Central memory CD8-positive, alpha-beta T cell (primary cell): Measurements from ENCODE around the gene ANO6.

ENCODE experiments used
- ATAC-seq: fragments of 150-1000 bp; cut with Tn5 transposase; replicated peaks from 2 replicates; pipeline ENCODE4 v1.10.0; 2022; ENCODE audit warnings: mild to moderate bottlenecking, moderate FRiP score, moderate number of reproducible peaks; ENCODE audit not compliant: poor library complexity, severe bottlenecking; ENCODE audit errors: extremely low read depth
- DNase-seq, 2 donors: peaks; one replicate each; pipeline ENCODE4 v3.0.0; 2021; ENCODE audit warnings: low spot score in 2 of 2
- H3K27ac Mint-ChIP-seq: one replicate; pipeline ENCODE4 v1.8.0; 2022; ENCODE audit warnings: low read depth, mild to moderate bottlenecking, moderate library complexity, mixed read lengths
- H3K27me3 Mint-ChIP-seq: one replicate; pipeline ENCODE4 v1.8.0; 2022; ENCODE audit warnings: mixed read lengths
- H3K36me3 Mint-ChIP-seq: one replicate; pipeline ENCODE4 v1.8.0; 2022; ENCODE audit warnings: mild to moderate bottlenecking, moderate library complexity, mixed read lengths; ENCODE audit not compliant: insufficient read depth
- H3K4me1 Mint-ChIP-seq: one replicate; pipeline ENCODE4 v1.8.0; 2022; ENCODE audit warnings: mixed read lengths
- H3K4me3 Mint-ChIP-seq: one replicate; pipeline ENCODE4 v1.8.0; 2022; ENCODE audit warnings: mild to moderate bottlenecking, moderate library complexity, mixed read lengths
- H3K9me3 Mint-ChIP-seq: one replicate; pipeline ENCODE4 v1.8.0; 2022; ENCODE audit warnings: mixed read lengths

The ANO6 gene

GRCh38 chr12:45191239-45191638 lies 24.7 kb upstream of the ANO6 start:
- Mint-ChIP-seq H3K27me3 (no peaks in the 10 kb centered on the region), H3K9me3 (no peaks in the 10 kb centered on the region), H3K4me3 (no peak overlapping the region), H3K4me1 (no peaks in the 10 kb centered on the region), H3K27ac (no peak overlapping the region), H3K36me3 (no peaks in the 10 kb centered on the region)
- DNase-seq = no peak
- no peak for ATAC-seq

- no peaks in the 10 kb centered on the region for H3K36me3 Mint-ChIP-seq
- no peaks in the 10 kb centered on the region for H3K27me3 Mint-ChIP-seq
- DNase-seq (no peak), ATAC-seq (no peak)
- H3K9me3 Mint-ChIP-seq = no peaks in the 10 kb centered on the region
- no peaks in the 10 kb centered on the region for H3K4me1 Mint-ChIP-seq
- H3K27ac Mint-ChIP-seq = no peak overlapping the region
- no peak overlapping the region for H3K4me3 Mint-ChIP-seq
Measured at GRCh38 chr12:45192707-45193106, 23.2 kb upstream of the ANO6 start.

- H3K27ac Mint-ChIP-seq = no peak overlapping the region
- H3K27me3 Mint-ChIP-seq = no peaks in the 10 kb centered on the region
- peaks cover 13% of the 10 kb centered on the region for H3K4me1 Mint-ChIP-seq
- ATAC-seq = no peak
- no peaks in the 10 kb centered on the region for H3K36me3 Mint-ChIP-seq
- DNase-seq = no peak
- H3K9me3 Mint-ChIP-seq = no peaks in the 10 kb centered on the region
- H3K4me3 Mint-ChIP-seq = no peak overlapping the region
Measured at GRCh38 chr12:45200491-45201043, 15.3 kb upstream of the ANO6 start.

- Mint-ChIP-seq H3K9me3 (no peaks in the 10 kb centered on the region), H3K4me3 (no peak overlapping the region), H3K27me3 (no peaks in the 10 kb centered on the region), H3K27ac (no peak overlapping the region), H3K4me1 (peaks cover 13% of the 10 kb centered on the region), H3K36me3 (no peaks in the 10 kb centered on the region)
- DNase-seq (no peak), ATAC-seq (no peak)
Measured at GRCh38 chr12:45203767-45204166, 12.1 kb upstream of the ANO6 start.

- H3K27me3 Mint-ChIP-seq = no peaks in the 10 kb centered on the region
- H3K27ac Mint-ChIP-seq = no peak overlapping the region
- H3K4me3 Mint-ChIP-seq = no peak overlapping the region
- H3K9me3 Mint-ChIP-seq = no peaks in the 10 kb centered on the region
- H3K4me1 Mint-ChIP-seq = peaks cover 13% of the 10 kb centered on the region
- DNase-seq (no peak), ATAC-seq (no peak)
- no peaks in the 10 kb centered on the region for H3K36me3 Mint-ChIP-seq
Measured at GRCh38 chr12:45204757-45205156, 11.1 kb upstream of the ANO6 start.

- Mint-ChIP-seq H3K4me1 (peaks cover 9% of the 10 kb centered on the region), H3K36me3 (no peaks in the 10 kb centered on the region), H3K9me3 (no peaks in the 10 kb centered on the region), H3K27me3 (no peaks in the 10 kb centered on the region), H3K4me3 (no peak overlapping the region), H3K27ac (no peak overlapping the region)
- no peak for DNase-seq
- ATAC-seq = no peak
Measured at GRCh38 chr12:45205165-45205825, 10.6 kb upstream of the ANO6 start.

- no peak for ATAC-seq
- H3K9me3 Mint-ChIP-seq = no peaks in the 10 kb centered on the region
- H3K36me3 Mint-ChIP-seq = no peaks in the 10 kb centered on the region
- H3K27me3 Mint-ChIP-seq = no peaks in the 10 kb centered on the region
- no peak overlapping the region for H3K4me3 Mint-ChIP-seq
- no peak for DNase-seq
- H3K27ac Mint-ChIP-seq = no peak overlapping the region
- H3K4me1 Mint-ChIP-seq = peaks cover under 1% of the 10 kb centered on the region
Measured at GRCh38 chr12:45208604-45209487, 7.0 kb upstream of the ANO6 start.

- peaks cover 10% of the 10 kb centered on the region for H3K4me1 Mint-ChIP-seq
- no peak overlapping the region for H3K4me3 Mint-ChIP-seq
- ATAC-seq = no peak
- no peaks in the 10 kb centered on the region for H3K36me3 Mint-ChIP-seq
- no peaks in the 10 kb centered on the region for H3K9me3 Mint-ChIP-seq
- no peak for DNase-seq
- no peak overlapping the region for H3K27ac Mint-ChIP-seq
- no peaks in the 10 kb centered on the region for H3K27me3 Mint-ChIP-seq
Measured at GRCh38 chr12:45209784-45210183, 6.1 kb upstream of the ANO6 start.

GRCh38 chr12:45212064-45212463 lies 3.8 kb upstream of the ANO6 start:
- no peak overlapping the region for H3K4me3 Mint-ChIP-seq
- H3K27ac Mint-ChIP-seq = no peak overlapping the region
- no peak for DNase-seq
- H3K27me3 Mint-ChIP-seq = no peaks in the 10 kb centered on the region
- no peaks in the 10 kb centered on the region for H3K9me3 Mint-ChIP-seq
- peaks cover 1% of the 10 kb centered on the region for H3K36me3 Mint-ChIP-seq
- ATAC-seq = no peak
- H3K4me1 Mint-ChIP-seq = peaks cover 29% of the 10 kb centered on the region

GRCh38 chr12:45213107-45213506 lies 2.8 kb upstream of the ANO6 start:
- no peak for DNase-seq
- Mint-ChIP-seq H3K4me1 (peaks cover 36% of the 10 kb centered on the region), H3K4me3 (no peak overlapping the region), H3K27ac (no peak overlapping the region), H3K9me3 (no peaks in the 10 kb centered on the region), H3K36me3 (peaks cover 1% of the 10 kb centered on the region), H3K27me3 (no peaks in the 10 kb centered on the region)
- no peak for ATAC-seq

GRCh38 chr12:45214071-45214470 lies 1.8 kb upstream of the ANO6 start:
- Mint-ChIP-seq H3K4me1 (peaks cover 40% of the 10 kb centered on the region), H3K9me3 (no peaks in the 10 kb centered on the region), H3K27ac (no peak overlapping the region), H3K36me3 (peaks cover 1% of the 10 kb centered on the region), H3K27me3 (no peaks in the 10 kb centered on the region), H3K4me3 (no peak overlapping the region)
- ATAC-seq (no peak), DNase-seq (no peak)

GRCh38 chr12:45214749-45215418 lies 1.0 kb upstream of the ANO6 start:
- Mint-ChIP-seq H3K9me3 (no peaks in the 10 kb centered on the region), H3K27ac (peak overlapping the region; percentile 83), H3K36me3 (peaks cover 1% of the 10 kb centered on the region)

More at GRCh38 chr12:45214749-45215418, 1.0 kb upstream of the ANO6 start:
- H3K4me3 Mint-ChIP-seq = peak overlapping the region; percentile 89
- DNase-seq (no peak), ATAC-seq (no peak)
- no peaks in the 10 kb centered on the region for H3K27me3 Mint-ChIP-seq
- peaks cover 42% of the 10 kb centered on the region for H3K4me1 Mint-ChIP-seq
